Activated CD4-positive, alpha-beta memory T cell treated with anti-CD3 and anti-CD28 coated beads for 36 hours (primary cell): ENCODE data around the gene TMEM53. TPM values are rescaled to one million over a fixed set of nuclear protein-coding genes. Genes with fewer than 3 reads are reported as not detected.

Experiments used
- CTCF ChIA-PET: fragments of 350-600 bp; sonication (Branson Sonifier 250); formaldehyde crosslinking; loops from one replicate; lab custom pipeline; 2021; ENCODE audit warnings: antibody characterized with exemption, inconsistent platforms; lab: Charles Lee
- POLR2A ChIA-PET: fragments of 350-600 bp; sonication (Branson Sonifier 250); formaldehyde crosslinking; loops from one replicate; lab custom pipeline; 2021; ENCODE audit warnings: antibody characterized with exemption; lab: Charles Lee
- DNase-seq: peaks from one replicate; pipeline ENCODE4 v3.0.0-alpha.2; 2020
- H3K27ac Mint-ChIP-seq: one replicate; pipeline ENCODE4 v1.8.0; 2021; ENCODE audit warnings: mixed read lengths
- H3K27me3 Mint-ChIP-seq: one replicate; pipeline ENCODE4 v1.8.0; 2021; ENCODE audit warnings: mixed read lengths
- H3K36me3 Mint-ChIP-seq: one replicate; pipeline ENCODE4 v1.8.0; 2021; ENCODE audit warnings: mixed read lengths
- H3K4me1 Mint-ChIP-seq: one replicate; pipeline ENCODE4 v1.8.0; 2021; ENCODE audit warnings: low read depth, mixed read lengths
- H3K4me3 Mint-ChIP-seq: one replicate; pipeline ENCODE4 v1.8.0; 2021; ENCODE audit warnings: mild to moderate bottlenecking, mixed read lengths
- H3K9me3 Mint-ChIP-seq: one replicate; pipeline ENCODE4 v1.8.0; 2021; ENCODE audit warnings: mixed read lengths
- intact Hi-C: fragments of 100-400 bp; cut with micrococcal nuclease; formaldehyde crosslinking; loops from one replicate; pipeline ENCODE4 v1.15.1; 2023
- total RNA-seq, 2 experiments: library from RNA; stranded (reverse); gene quantifications; one replicate each; pipeline ENCODE4 v1.2.3, GENCODE V29; 2021

Gene TMEM53
- total RNA-seq, 2 experiments from 2014 or later: 5.1 to 6.5 TPM

- no peak for DNase-seq
- ChIA-PET CTCF (interaction anchor here (2.8 kb wide), 1 partner anchor 23 kb away, joined by 8 read pairs; the partner anchor contains the start of genes ARMH1 and TMEM53), POLR2A (interaction anchor here (3.1 kb wide), 1 partner anchor 23 kb away, joined by 20 read pairs; no protein-coding TSS in a partner anchor)
- Mint-ChIP-seq H3K9me3 (no peaks in the 10 kb centered on the region), H3K27ac (no peak overlapping the region), H3K4me1 (peaks cover 17% of the 10 kb centered on the region), H3K27me3 (no peaks in the 10 kb centered on the region), H3K4me3 (no peak overlapping the region), H3K36me3 (no peaks in the 10 kb centered on the region)
- intact Hi-C loops: no loop called here
These were observed 23.9 kb upstream of the TMEM53 start for GRCh38 chr1:44698138-44698537.

GRCh38 chr1:44696789-44697345, 22.6 kb upstream of the TMEM53 start:
- POLR2A ChIA-PET: interaction anchor here (3.1 kb wide), 1 partner anchor 25 kb away, joined by 20 read pairs; no protein-coding TSS in a partner anchor
- Mint-ChIP-seq H3K4me3 (no peak overlapping the region), H3K4me1 (peaks cover 18% of the 10 kb centered on the region)

GRCh38 chr1:44696101-44696500, 21.8 kb upstream of the TMEM53 start:
- Mint-ChIP-seq H3K27ac (no peak overlapping the region), H3K4me1 (peaks cover 18% of the 10 kb centered on the region), H3K4me3 (no peak overlapping the region), H3K27me3 (no peaks in the 10 kb centered on the region), H3K9me3 (no peaks in the 10 kb centered on the region), H3K36me3 (no peaks in the 10 kb centered on the region)
- DNase-seq: no peak
- ChIA-PET POLR2A (interaction anchor here (0.5 to 3.1 kb wide), 2 partner anchors 26 to 36 kb away, joined by 3 to 20 read pairs; no protein-coding TSS in a partner anchor), CTCF (interaction anchor here (1.0 to 2.9 kb wide), 7 partner anchors 12 to 44 kb away, joined by 3 to 21 read pairs (median 5); partner anchors contain the start of genes ARMH1 and TMEM53)
- intact Hi-C loops: no loop called here

More at GRCh38 chr1:44696789-44697345, 22.6 kb upstream of the TMEM53 start:
- intact Hi-C loops: no loop called here
- CTCF ChIA-PET: interaction anchor here (0.6 to 2.9 kb wide), 7 partner anchors 11 to 45 kb away, joined by 3 to 21 read pairs (median 5); partner anchors contain the start of genes ARMH1 and TMEM53
- Mint-ChIP-seq H3K27ac (peak overlapping the region; percentile 58), H3K9me3 (no peaks in the 10 kb centered on the region), H3K36me3 (no peaks in the 10 kb centered on the region), H3K27me3 (no peaks in the 10 kb centered on the region)
- DNase-seq: peak; percentile 62

- no peak for DNase-seq
- intact Hi-C loops: no loop called here
- Mint-ChIP-seq H3K27me3 (no peaks in the 10 kb centered on the region), H3K4me3 (no peak overlapping the region), H3K9me3 (no peaks in the 10 kb centered on the region), H3K36me3 (no peaks in the 10 kb centered on the region), H3K4me1 (peaks cover 18% of the 10 kb centered on the region), H3K27ac (no peak overlapping the region)
- POLR2A ChIA-PET: interaction anchor here (0.5 to 3.1 kb wide), 2 partner anchors 26 to 36 kb away, joined by 3 to 20 read pairs; no protein-coding TSS in a partner anchor
- CTCF ChIA-PET: interaction anchor here (1.0 to 2.9 kb wide), 3 partner anchors 12 to 44 kb away, joined by 5 to 21 read pairs (median 8); partner anchors contain the start of genes ARMH1 and TMEM53
These were observed 21.4 kb upstream of the TMEM53 start for GRCh38 chr1:44695671-44696070.

GRCh38 chr1:44694863-44695478, 20.7 kb upstream of the TMEM53 start:
- no peak overlapping the region for H3K27ac Mint-ChIP-seq
- H3K4me1 Mint-ChIP-seq: peaks cover 18% of the 10 kb centered on the region
- no peak for DNase-seq
- POLR2A ChIA-PET: no interaction called here
- CTCF ChIA-PET: interaction anchor here (2.9 kb wide), 1 partner anchor 43 kb away, joined by 21 read pairs; no protein-coding TSS in a partner anchor
- no peaks in the 10 kb centered on the region for H3K9me3 Mint-ChIP-seq
- intact Hi-C loops: no loop called here
- H3K27me3 Mint-ChIP-seq: no peaks in the 10 kb centered on the region
- H3K36me3 Mint-ChIP-seq: no peaks in the 10 kb centered on the region
- H3K4me3 Mint-ChIP-seq: no peak overlapping the region

- ChIA-PET POLR2A (interaction anchor here (1.6 kb wide), 1 partner anchor 28 kb away, joined by 6 read pairs; no protein-coding TSS in a partner anchor), CTCF (no interaction called here)
- Mint-ChIP-seq H3K4me3 (no peak overlapping the region), H3K27ac (no peak overlapping the region), H3K4me1 (peaks cover 18% of the 10 kb centered on the region), H3K27me3 (no peaks in the 10 kb centered on the region), H3K9me3 (no peaks in the 10 kb centered on the region), H3K36me3 (no peaks in the 10 kb centered on the region)
- DNase-seq: no peak
- intact Hi-C loops: no loop called here
These were observed 19.6 kb upstream of the TMEM53 start for GRCh38 chr1:44693900-44694299.

- intact Hi-C loops: no loop called here
- ChIA-PET CTCF (interaction anchor here (1.9 kb wide), 1 partner anchor 40 kb away, joined by 7 read pairs; no protein-coding TSS in a partner anchor), POLR2A (interaction anchor here (1.6 kb wide), 1 partner anchor 29 kb away, joined by 6 read pairs; no protein-coding TSS in a partner anchor)
- Mint-ChIP-seq H3K27me3 (no peaks in the 10 kb centered on the region), H3K36me3 (no peaks in the 10 kb centered on the region), H3K27ac (no peak overlapping the region), H3K9me3 (no peaks in the 10 kb centered on the region), H3K4me1 (peaks cover 18% of the 10 kb centered on the region), H3K4me3 (no peak overlapping the region)
- DNase-seq: no peak
These were observed 18.9 kb upstream of the TMEM53 start for GRCh38 chr1:44693159-44693558.

- CTCF ChIA-PET: no interaction called here
- POLR2A ChIA-PET: interaction anchor here (1.3 kb wide), 1 partner anchor 15 kb away, joined by 5 read pairs; the partner anchor contains the start of genes ARMH1 and TMEM53
- DNase-seq: no peak
- H3K9me3 Mint-ChIP-seq: no peaks in the 10 kb centered on the region
- H3K27ac Mint-ChIP-seq: no peak overlapping the region
- intact Hi-C loops: no loop called here
- no peaks in the 10 kb centered on the region for H3K36me3 Mint-ChIP-seq
- no peaks in the 10 kb centered on the region for H3K27me3 Mint-ChIP-seq
- peaks cover 6% of the 10 kb centered on the region for H3K4me1 Mint-ChIP-seq
- no peak overlapping the region for H3K4me3 Mint-ChIP-seq
These were observed 15.1 kb upstream of the TMEM53 start for GRCh38 chr1:44689447-44689765.

GRCh38 chr1:44688760-44689446, 14.6 kb upstream of the TMEM53 start:
- intact Hi-C loops: no loop called here
- no peaks in the 10 kb centered on the region for H3K36me3 Mint-ChIP-seq
- H3K27ac Mint-ChIP-seq: no peak overlapping the region
- ChIA-PET POLR2A (interaction anchor here (1.3 kb wide), 1 partner anchor 14 kb away, joined by 5 read pairs; the partner anchor contains the start of genes ARMH1 and TMEM53), CTCF (no interaction called here)
- no peak for DNase-seq
- peaks cover 6% of the 10 kb centered on the region for H3K4me1 Mint-ChIP-seq
- no peak overlapping the region for H3K4me3 Mint-ChIP-seq
- no peaks in the 10 kb centered on the region for H3K9me3 Mint-ChIP-seq
- H3K27me3 Mint-ChIP-seq: no peaks in the 10 kb centered on the region

GRCh38 chr1:44685881-44686280, 11.6 kb upstream of the TMEM53 start:
- H3K36me3 Mint-ChIP-seq: no peaks in the 10 kb centered on the region
- no peaks in the 10 kb centered on the region for H3K4me1 Mint-ChIP-seq
- ChIA-PET CTCF (interaction anchor here (0.7 kb wide), 1 partner anchor 11 kb away, joined by 3 read pairs; no protein-coding TSS in a partner anchor), POLR2A (no interaction called here)
- no peaks in the 10 kb centered on the region for H3K27me3 Mint-ChIP-seq
- no peak for DNase-seq
- no peaks in the 10 kb centered on the region for H3K9me3 Mint-ChIP-seq
- no peak overlapping the region for H3K27ac Mint-ChIP-seq
- intact Hi-C loops: no loop called here
- no peak overlapping the region for H3K4me3 Mint-ChIP-seq

- no peaks in the 10 kb centered on the region for H3K4me1 Mint-ChIP-seq
- H3K27ac Mint-ChIP-seq: no peak overlapping the region
- no peaks in the 10 kb centered on the region for H3K36me3 Mint-ChIP-seq
- no peaks in the 10 kb centered on the region for H3K27me3 Mint-ChIP-seq
- H3K4me3 Mint-ChIP-seq: no peak overlapping the region
- no peak for DNase-seq
- CTCF ChIA-PET: interaction anchor here (0.7 kb wide), 1 partner anchor 12 kb away, joined by 3 read pairs; no protein-coding TSS in a partner anchor
- POLR2A ChIA-PET: no interaction called here
- no peaks in the 10 kb centered on the region for H3K9me3 Mint-ChIP-seq
- intact Hi-C loops: no loop called here
These were observed 10.9 kb upstream of the TMEM53 start for GRCh38 chr1:44685218-44685617.
